ENCODE measurements around the gene BCL2L13. TPM values are rescaled to one million over a fixed set of nuclear protein-coding genes. Genes with fewer than 3 reads are reported as not detected.

The BCL2L13 gene
- total RNA-seq, 1 experiment from 2014 or later: 26.0 TPM

- Mint-ChIP-seq H3K27me3 (ENCODE audit: low read depth) (no peaks in the 10 kb centered on the region), H3K36me3 (ENCODE audit: insufficient read depth in 1 of 3, low read depth in 3 of 3) (peaks cover 12 to 21% (median 15%) of the 10 kb centered on the region in 3 experiments), H3K4me3 (peak overlapping the region; percentile 84 to 90), H3K9me3 (peaks cover 2 to 5% of the 10 kb centered on the region in 2 experiments; a peak in 1 of 5 replicates), H3K4me1 (peaks cover 6 to 18% of the 10 kb centered on the region in 2 experiments), H3K27ac (peak overlapping the region; percentile 96 to 99 (median 98))
- Histone ChIP-seq H3K27me3 (ENCODE audit: insufficient read depth, low read length) (no peaks in the 10 kb centered on the region), H2BK5ac (ENCODE audit: insufficient read length, low read length) (no peak overlapping the region), H4K20me1 (ENCODE audit: control insufficient read depth, insufficient read depth, insufficient read length) (no peaks in the 10 kb centered on the region), H3T11ph (ENCODE audit: low read length) (no peak overlapping the region), H4K91ac (ENCODE audit: insufficient read length, low read depth, low read length) (peak overlapping the region; percentile 55), H3K9me3 (ENCODE audit: control insufficient read depth, low read depth, low read length) (no peaks in the 10 kb centered on the region), H3K14ac (ENCODE audit: insufficient read depth, low read length) (peak overlapping the region; percentile 96; the same call in 1 of the 2 replicates), H3K18ac (ENCODE audit: insufficient read length, low read depth, low read length) (peak overlapping the region; percentile 54), H3K23me2 (ENCODE audit: insufficient read length, low read depth, low read length, poor library complexity, severe bottlenecking) (peaks cover 6% of the 10 kb centered on the region), H3K4ac (ENCODE audit: low read depth, low read length) (no peak overlapping the region), H2AFZ (ENCODE audit: low read length) (no peak overlapping the region), H4K5ac (ENCODE audit: insufficient read length, low read depth, low read length) (peak overlapping the region; percentile 50), H4K8ac (replicated peaks; ENCODE audit: insufficient read length, low read depth, low read length) (no peak overlapping the region), H3K79me1 (ENCODE audit: insufficient read depth, low read depth, low read length, poor library complexity, severe bottlenecking) (no peaks in the 10 kb centered on the region), H2AK5ac (ENCODE audit: insufficient read length, low read length) (no peak overlapping the region), H2BK120ac (ENCODE audit: low read depth, low read length, poor library complexity, severe bottlenecking) (no peak overlapping the region), H3K27ac (ENCODE audit: insufficient read length, low read depth, low read length) (peak overlapping the region; percentile 16), H3K9ac (ENCODE audit: extremely low read depth, insufficient read length, low read length) (peak overlapping the region; percentile 93), H2BK20ac (ENCODE audit: low read depth, low read length, poor library complexity, severe bottlenecking) (no peak overlapping the region), H3K4me2 (ENCODE audit: insufficient read depth, insufficient read length, low read length) (peak overlapping the region; percentile 98), H3K23ac (ENCODE audit: insufficient read length, low read depth, low read length) (no peak overlapping the region), H2BK12ac (ENCODE audit: insufficient read length, low read depth, low read length) (peak overlapping the region; percentile 38), H3K4me1 (ENCODE audit: insufficient read depth, low read length) (no peaks in the 10 kb centered on the region; the same call in 1 of the 2 replicates), H2BK15ac (ENCODE audit: low read depth, low read length) (no peak overlapping the region), H3K56ac (ENCODE audit: insufficient read length, low read depth, low read length) (no peak overlapping the region), H3K79me2 (ENCODE audit: insufficient read depth, low read length) (0 out of 2 replicates have a peak, but pooled peaks cover 3% of the 10 kb centered on the region)
- no peak for DNase-seq
- TF ChIP-seq CTCF (conservative IDR thresholded peaks at IDR 0.05): no peak
- no CpG with 5 or more reads among the region's 8 CpGs for WGBS (ENCODE audit: extremely low coverage, insufficient read length, low lambda C conversion rate)
Observed at GRCh38 chr22:17639247-17639741, 737 bp downstream of the BCL2L13 start.
